GM12865 (cell line): ENCODE measurements around the gene ANGPTL2.

Experiments
- DNase-seq: peaks from one replicate; pipeline ENCODE4 v3.0.0; 2010; ENCODE audit warnings: low read depth
- H3K4me3 ChIP-seq: 2 replicates; pipeline ENCODE4 v1.5.1; 2011; ENCODE audit warnings: mild to moderate bottlenecking, low read depth, low read length, control low read depth
- TF ChIP-seq, protein P1 (sequence below): IDR thresholded peaks from 2 replicates; pipeline ENCODE4 v1.5.1; 2011; ENCODE audit warnings: low read length, control low read depth, low read depth, inconsistent platforms; ENCODE audit not compliant: insufficient read depth; ENCODE audit errors: missing control alignments

The ANGPTL2 gene

DNA sequence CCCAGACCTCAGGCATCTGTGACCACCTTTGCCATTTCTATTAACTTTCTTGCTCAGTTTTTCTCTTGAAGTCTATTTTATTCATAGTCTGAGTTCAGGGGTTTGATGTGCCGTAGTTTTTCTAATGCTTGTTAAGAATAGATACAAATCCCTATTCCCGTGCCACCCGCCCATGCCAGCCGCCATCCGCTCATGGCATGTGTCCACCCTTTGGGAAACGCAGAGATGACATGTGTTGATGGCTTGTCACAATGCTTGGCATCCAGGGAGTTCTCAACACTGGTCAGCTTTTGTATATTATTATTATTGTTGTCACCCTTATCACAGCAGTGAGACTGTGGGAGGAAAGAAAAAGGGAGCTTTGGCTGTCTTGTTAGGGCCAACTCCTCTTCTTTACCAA is 17.3 kb upstream of the ANGPTL2 start:
- no peak overlapping the region for H3K4me3 ChIP-seq
- TF ChIP-seq, protein P1, sequence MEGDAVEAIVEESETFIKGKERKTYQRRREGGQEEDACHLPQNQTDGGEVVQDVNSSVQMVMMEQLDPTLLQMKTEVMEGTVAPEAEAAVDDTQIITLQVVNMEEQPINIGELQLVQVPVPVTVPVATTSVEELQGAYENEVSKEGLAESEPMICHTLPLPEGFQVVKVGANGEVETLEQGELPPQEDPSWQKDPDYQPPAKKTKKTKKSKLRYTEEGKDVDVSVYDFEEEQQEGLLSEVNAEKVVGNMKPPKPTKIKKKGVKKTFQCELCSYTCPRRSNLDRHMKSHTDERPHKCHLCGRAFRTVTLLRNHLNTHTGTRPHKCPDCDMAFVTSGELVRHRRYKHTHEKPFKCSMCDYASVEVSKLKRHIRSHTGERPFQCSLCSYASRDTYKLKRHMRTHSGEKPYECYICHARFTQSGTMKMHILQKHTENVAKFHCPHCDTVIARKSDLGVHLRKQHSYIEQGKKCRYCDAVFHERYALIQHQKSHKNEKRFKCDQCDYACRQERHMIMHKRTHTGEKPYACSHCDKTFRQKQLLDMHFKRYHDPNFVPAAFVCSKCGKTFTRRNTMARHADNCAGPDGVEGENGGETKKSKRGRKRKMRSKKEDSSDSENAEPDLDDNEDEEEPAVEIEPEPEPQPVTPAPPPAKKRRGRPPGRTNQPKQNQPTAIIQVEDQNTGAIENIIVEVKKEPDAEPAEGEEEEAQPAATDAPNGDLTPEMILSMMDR, result no peak
- no peak for DNase-seq

DNA sequence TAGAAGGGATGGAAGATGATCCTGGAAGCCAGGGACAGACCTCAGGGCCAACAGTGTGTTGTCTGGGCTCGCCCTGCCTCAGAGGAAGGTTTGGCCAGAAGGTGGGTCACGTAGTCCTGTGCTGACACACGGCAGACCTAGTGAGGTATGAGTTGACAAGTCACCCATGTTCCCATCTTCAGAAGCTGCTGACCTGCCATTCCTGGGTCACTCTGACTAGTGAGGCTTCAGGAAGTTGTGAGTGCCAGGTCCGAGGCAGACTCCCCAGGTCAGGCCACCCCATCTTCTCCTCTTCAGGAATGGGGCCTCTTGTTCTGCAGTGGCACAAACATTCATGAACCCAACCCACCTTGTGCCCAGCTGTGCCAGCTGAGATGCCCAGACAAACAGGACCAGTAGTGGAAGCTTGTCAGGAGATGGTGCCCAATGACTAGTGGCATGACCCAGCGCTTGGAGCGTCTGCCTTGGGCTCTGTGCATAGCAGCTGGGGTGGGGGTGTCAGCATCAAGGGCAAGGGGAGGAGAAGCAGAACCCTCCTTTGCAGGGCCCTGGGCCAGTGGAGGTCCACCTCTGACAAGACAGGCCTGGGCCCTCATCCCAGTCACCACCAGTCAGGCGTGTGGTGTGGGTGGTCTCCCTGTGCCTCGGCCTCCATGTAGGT is 16.8 kb upstream of the ANGPTL2 start:
- DNase-seq, result no peak
- H3K4me3 ChIP-seq, result no peak overlapping the region
- TF ChIP-seq, protein P1, result no peak

DNA sequence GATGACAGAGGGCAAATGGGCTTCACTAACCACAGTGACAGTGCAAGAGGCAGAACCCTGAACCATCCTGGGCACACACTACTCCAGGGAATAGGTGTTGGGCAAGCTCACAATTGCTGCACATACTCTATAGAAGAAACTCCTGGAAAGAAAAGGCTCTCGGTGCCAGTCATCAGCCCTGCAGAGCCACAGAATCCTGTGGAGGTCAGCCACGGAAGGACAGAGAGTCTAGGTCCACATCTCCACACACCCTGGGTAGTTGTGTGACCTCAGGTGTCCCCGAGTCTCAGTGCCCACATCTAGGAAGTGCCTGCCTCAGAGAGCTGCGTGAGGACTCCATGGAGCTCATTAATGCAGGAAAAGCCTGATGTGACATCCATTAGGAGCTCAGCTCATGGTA is 16.0 kb upstream of the ANGPTL2 start:
- TF ChIP-seq, protein P1, result no peak
- no peak for DNase-seq
- no peak overlapping the region for H3K4me3 ChIP-seq

DNA sequence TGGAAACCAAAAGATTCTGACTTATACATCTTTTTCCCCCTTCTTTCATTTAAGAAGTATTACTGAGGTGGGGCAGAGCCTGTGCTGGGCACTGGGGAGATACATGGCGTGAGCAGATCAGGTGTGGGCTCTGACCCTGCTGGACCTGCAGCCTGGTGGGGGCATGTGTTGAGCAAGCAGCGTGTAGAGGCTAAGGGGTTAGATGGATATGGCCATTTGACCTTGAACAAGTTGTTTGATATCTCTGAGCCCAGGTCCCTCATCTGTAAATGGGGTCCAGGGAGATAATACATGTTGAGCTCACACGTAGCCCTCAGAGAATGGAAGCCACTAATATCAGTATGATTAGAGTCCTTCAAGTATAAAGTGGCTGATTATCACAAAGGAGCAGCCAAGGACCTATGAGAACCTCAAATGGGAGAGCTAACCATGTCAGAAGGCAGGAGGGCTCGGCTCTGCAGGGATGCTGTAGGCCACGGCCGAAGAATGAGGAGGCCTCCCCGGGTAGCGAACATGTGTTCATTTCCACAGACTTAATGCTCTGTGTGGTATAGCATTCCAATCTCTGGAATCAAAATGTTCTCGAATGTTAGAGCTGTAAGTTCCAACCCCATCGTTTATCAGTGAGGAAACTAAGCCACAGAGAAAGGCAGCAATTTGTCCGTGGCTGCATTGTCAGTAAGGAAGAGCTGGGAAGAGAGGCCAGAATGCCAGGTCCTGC is 15.4 kb upstream of the ANGPTL2 start:
- TF ChIP-seq, protein P1, result no peak
- DNase-seq, result no peak
- H3K4me3 ChIP-seq, result no peak overlapping the region

DNA sequence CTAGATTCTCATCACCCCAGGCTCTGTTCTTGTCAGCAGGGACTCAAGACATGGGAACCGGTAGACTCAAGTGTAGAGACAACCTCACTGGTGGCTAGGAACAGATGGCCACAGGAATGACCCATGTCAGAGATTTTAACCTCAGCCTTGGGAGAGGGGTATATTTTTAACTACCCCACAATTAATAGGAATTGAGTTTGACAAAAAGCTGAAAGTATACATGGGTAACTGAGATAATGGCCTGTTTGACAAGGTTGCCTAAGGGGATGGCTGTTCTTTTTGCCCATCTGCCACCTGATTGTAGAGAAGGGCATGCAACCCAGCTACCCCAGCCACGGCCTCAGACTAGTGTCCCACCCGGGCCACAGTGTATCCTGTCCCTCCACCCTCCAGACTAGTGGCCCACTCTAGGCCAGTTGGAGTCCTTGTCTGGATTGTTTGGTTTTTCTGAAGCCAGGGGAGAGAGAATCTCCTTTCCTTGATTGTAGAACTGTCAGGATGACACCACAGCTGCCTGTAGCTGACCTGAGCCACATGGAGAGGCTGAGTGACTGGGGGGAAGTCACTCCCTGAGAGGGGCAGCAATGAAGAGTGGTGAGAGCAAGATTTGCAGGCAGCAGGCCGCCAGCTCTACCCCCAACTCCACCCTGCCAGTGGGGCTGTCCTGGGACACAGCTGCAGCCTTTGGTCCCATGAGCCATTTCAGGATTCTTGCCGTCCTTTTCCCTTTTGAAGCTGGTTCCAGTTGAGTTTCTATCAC is 14.6 kb upstream of the ANGPTL2 start:
- TF ChIP-seq, protein P1, result no peak
- no peak for DNase-seq
- H3K4me3 ChIP-seq, result no peak overlapping the region

DNA sequence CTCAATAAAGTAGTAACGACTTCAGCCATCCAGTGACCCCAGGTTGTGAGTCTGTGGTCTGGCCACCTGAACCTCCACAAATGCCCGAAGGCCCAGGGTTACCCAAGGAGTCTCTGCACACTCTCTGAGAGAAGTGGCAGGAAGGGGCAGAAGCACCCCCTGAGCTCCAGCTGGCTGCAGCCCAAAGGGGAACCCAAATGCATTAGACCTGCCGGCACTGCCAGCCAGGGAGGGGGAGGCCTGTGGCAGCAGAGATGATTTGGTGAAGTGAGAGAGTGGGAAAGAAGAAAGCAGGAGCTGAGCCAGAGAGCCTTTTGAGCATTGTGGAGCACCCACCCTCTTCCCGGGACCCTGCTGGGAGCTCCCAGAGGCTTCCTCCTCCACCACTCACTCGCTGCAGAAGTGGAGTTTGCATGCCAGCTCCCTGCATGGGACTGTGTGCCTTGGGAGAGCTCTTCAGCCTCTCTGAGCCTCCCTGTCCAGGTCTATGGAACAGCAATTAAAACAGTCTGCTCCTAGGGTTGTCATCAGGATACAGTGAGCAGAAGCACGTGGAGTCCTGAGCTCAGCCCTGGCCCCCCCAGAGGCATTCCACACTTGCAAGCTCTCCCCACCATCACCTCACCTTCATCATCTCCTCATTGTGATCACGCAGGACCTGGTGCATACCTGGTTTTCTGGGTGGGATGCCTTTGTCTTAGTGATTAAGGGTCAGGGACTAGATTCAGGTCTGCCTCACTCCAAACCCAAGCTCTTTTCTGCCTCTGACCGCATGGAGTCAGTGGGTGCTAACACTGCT is 13.8 kb upstream of the ANGPTL2 start:
- no peak for DNase-seq
- TF ChIP-seq, protein P1, result no peak
- H3K4me3 ChIP-seq, result no peak overlapping the region
